HCT116 (cell line): ENCODE data around the gene CT47C1. TPM values are rescaled to one million over a fixed set of nuclear protein-coding genes. Genes with fewer than 3 reads are reported as not detected.

Experiments used
- ATAC-seq: fragments of 200-7000 bp; cut with Tn5 transposase; 2 replicates; pipeline ENCODE4 v1.9.1; 2020; ENCODE audit warnings: mild to moderate bottlenecking, moderate library complexity
- BruUV-seq: library from RNA; stranded (reverse); fragments of 400-500 nt; replicated peaks from 2 replicates; lab custom pipeline; 2021; lab: Mats Ljungman, UMichigan
- CTCF ChIA-PET: fragments of 300-600 bp; sonication (Branson Sonifier 250); formaldehyde crosslinking; loops from one replicate; lab custom pipeline; 2021; ENCODE audit warnings: antibody characterized with exemption; lab: Charles Lee
- POLR2A ChIA-PET: fragments of 300-600, 350-600 bp; sonication (Branson Sonifier 250); formaldehyde crosslinking; loops from one replicate; lab custom pipeline; 2021; ENCODE audit warnings: antibody characterized with exemption; lab: Charles Lee
- RAD21 ChIA-PET, 2 experiments: fragments of 300-600 bp; sonication (Branson Sonifier 250); formaldehyde crosslinking; loops; one replicate each; lab custom pipeline; 2023; ENCODE audit warnings: low total read pairs in 2 of 2; ENCODE audit not compliant: uncharacterized antibody in 2 of 2, unreplicated experiment in 2 of 2, low non-redundant PET in 1 of 2; lab: Charles Lee
- DNase-seq: peaks from one replicate; pipeline ENCODE4 v3.0.0-alpha.2; 2010; ENCODE audit warnings: low read depth, low spot score
- H2AFZ ChIP-seq: fragments of 200-600 bp; shearing (Covaris generic), sonication (generic); 2 replicates; pipeline ENCODE4 v1.6.1; 2017; ENCODE audit warnings: low read depth, mixed run types, mixed read lengths, antibody characterized with exemption, low read length; ENCODE audit not compliant: poor library complexity, severe bottlenecking
- H3K27ac ChIP-seq: 2 replicates; pipeline ENCODE4 v1.5.1; 2012; ENCODE audit warnings: low read depth, low read length
- H3K27me3 ChIP-seq: fragments of 200-600 bp; sonication (generic); 2 replicates; pipeline ENCODE4 v1.6.1; 2016; ENCODE audit warnings: mixed run types, low read length, mixed read lengths; ENCODE audit not compliant: insufficient read depth
- H3K36me3 ChIP-seq, 2 experiments: fragments of 200-500 bp in 1 of 2; fragments of 200-600 bp in 1 of 2; sonication (Bioruptor generic) in 1 of 2; sonication (generic) in 1 of 2; 2 replicates each; pipeline versions ENCODE4 v1.5.1 to v1.6.1; 2014 to 2016; ENCODE audit warnings: low read length in 2 of 2, inconsistent platforms in 1 of 2, mixed read lengths in 1 of 2, mixed run types in 1 of 2; ENCODE audit not compliant: insufficient read depth in 2 of 2, control insufficient read depth in 1 of 2
- H3K4me1 ChIP-seq, 2 experiments: fragments of 200-600 bp in 1 of 2; sonication (generic) in 1 of 2; 2 replicates each; pipeline versions ENCODE4 v1.5.1 to v1.6.1; 2012 to 2017; ENCODE audit warnings: low read length in 2 of 2, inconsistent platforms in 1 of 2, mild to moderate bottlenecking in 1 of 2, mixed read lengths in 1 of 2, mixed run types in 1 of 2, moderate library complexity in 1 of 2; ENCODE audit not compliant: insufficient read depth in 2 of 2, control insufficient read depth in 1 of 2
- H3K4me2 ChIP-seq: fragments of 200-600 bp; sonication (generic); 2 replicates; pipeline ENCODE4 v1.6.1; 2017; ENCODE audit warnings: mixed run types, low read length, mixed read lengths
- H3K4me3 ChIP-seq, 2 experiments: fragments of 200-600 bp in 1 of 2; sonication (generic) in 1 of 2; replicated peaks in 1 of 2; 2 replicates each; pipeline ENCODE4 v1.5.1; 2011 to 2016; ENCODE audit warnings: low read length in 2 of 2, control low read depth in 1 of 2, low read depth in 1 of 2, mild to moderate bottlenecking in 1 of 2, mixed read lengths in 1 of 2, mixed run types in 1 of 2
- H3K79me2 ChIP-seq: fragments of 200-600 bp; sonication (generic); 2 replicates; pipeline ENCODE4 v1.6.1; 2017; ENCODE audit warnings: mild to moderate bottlenecking, mixed run types, low read length, moderate library complexity, mixed read lengths; ENCODE audit not compliant: insufficient read depth
- H3K9ac ChIP-seq: fragments of 200-600 bp; sonication (generic); 2 replicates; pipeline ENCODE4 v1.6.1; 2016; ENCODE audit warnings: low read length, mixed read lengths
- H3K9me2 ChIP-seq: fragments of 200-600 bp; sonication (generic), shearing (Covaris generic); 2 replicates; pipeline ENCODE4 v1.6.1; 2017; ENCODE audit warnings: mixed run types, mild to moderate bottlenecking, moderate library complexity; ENCODE audit not compliant: insufficient read depth
- H3K9me3 ChIP-seq, 2 experiments: fragments of 200-500 bp in 1 of 2; fragments of 200-600 bp in 1 of 2; sonication (Bioruptor generic) in 1 of 2; sonication (generic) in 1 of 2; 2 replicates each; pipeline ENCODE4 v1.6.1; 2014 to 2017; ENCODE audit warnings: low read length in 2 of 2, mixed read lengths in 2 of 2, inconsistent platforms in 1 of 2, low read depth in 1 of 2, mild to moderate bottlenecking in 1 of 2, mixed run types in 1 of 2, moderate library complexity in 1 of 2; ENCODE audit not compliant: control insufficient read depth in 1 of 2, insufficient read depth in 1 of 2
- H4K20me1 ChIP-seq: fragments of 200-600 bp; sonication (generic), shearing (Covaris generic); 2 replicates; pipeline ENCODE4 v1.6.1; 2017; ENCODE audit warnings: mixed run types, mild to moderate bottlenecking, moderate library complexity; ENCODE audit not compliant: insufficient read depth
- CBX3 ChIP-seq: IDR thresholded peaks from 2 replicates; pipeline ENCODE4 v1.6.1; 2012; ENCODE audit warnings: low read depth
- CEBPB ChIP-seq: IDR thresholded peaks from 2 replicates; pipeline ENCODE4 v1.6.1; 2012; ENCODE audit warnings: low read depth
- EGR1 ChIP-seq: IDR thresholded peaks from 2 replicates; pipeline ENCODE4 v1.6.1; 2012; ENCODE audit warnings: low read depth
- ELF1 ChIP-seq: IDR thresholded peaks from 2 replicates; pipeline ENCODE4 v1.6.1; 2012; ENCODE audit warnings: low read depth, borderline replicate concordance
- EZH2 ChIP-seq: fragments of 200-600 bp; sonication (generic); IDR thresholded peaks from 2 replicates; pipeline ENCODE4 v1.6.1; 2017; ENCODE audit warnings: antibody characterized with exemption, mixed run types
- EZH2phosphoT487 ChIP-seq: fragments of 200-600 bp; IDR thresholded peaks from 2 replicates; pipeline ENCODE4 v1.6.1; 2018; ENCODE audit warnings: antibody characterized with exemption, borderline replicate concordance
- FOSL1 ChIP-seq: IDR thresholded peaks from 2 replicates; pipeline ENCODE4 v1.6.1; 2012; ENCODE audit warnings: low read depth
- JUND ChIP-seq: IDR thresholded peaks from 2 replicates; pipeline ENCODE4 v1.6.1; 2012
- POLR2AphosphoS5 ChIP-seq: IDR thresholded peaks from 2 replicates; pipeline ENCODE4 v1.6.1; 2011; ENCODE audit warnings: mild to moderate bottlenecking, low read depth, low read length, moderate library complexity
- RAD21 ChIP-seq: IDR thresholded peaks from 2 replicates; pipeline ENCODE4 v1.6.1; 2012; ENCODE audit warnings: low read depth, mild to moderate bottlenecking
- SIN3A ChIP-seq: IDR thresholded peaks from 2 replicates; pipeline ENCODE4 v1.6.1; 2012; ENCODE audit warnings: low read depth
- SP1 ChIP-seq: IDR thresholded peaks from 2 replicates; pipeline ENCODE4 v1.6.1; 2012; ENCODE audit warnings: low read depth
- SRF ChIP-seq: IDR thresholded peaks from 2 replicates; pipeline ENCODE4 v1.6.1; 2012; ENCODE audit warnings: low read depth
- TCF7L2 ChIP-seq: IDR thresholded peaks from 2 replicates; pipeline ENCODE4 v1.7.0; 2011; ENCODE audit warnings: borderline replicate concordance, inconsistent platforms; ENCODE audit not compliant: insufficient read depth, insufficient read length; ENCODE audit errors: extremely low read depth
- YY1 ChIP-seq: IDR thresholded peaks from 2 replicates; pipeline ENCODE4 v1.6.1; 2011; ENCODE audit warnings: low read length, low read depth, moderate library complexity, mild to moderate bottlenecking; ENCODE audit not compliant: insufficient replicate concordance; ENCODE audit errors: extremely low read depth
- ZNF274 ChIP-seq: fragments of 200-500 bp; sonication (Bioruptor generic); IDR thresholded peaks from 2 replicates; pipeline ENCODE4 v1.6.1; 2014; ENCODE audit warnings: mild to moderate bottlenecking, low read depth, low read length, inconsistent platforms
- intact Hi-C: fragments of 100-400 bp; cut with micrococcal nuclease; formaldehyde crosslinking; loops from 2 replicates; pipeline ENCODE4 v1.10.0; 2022
- total RNA-seq: library from RNA; stranded (reverse); gene quantifications from one replicate; pipeline ENCODE4 v1.2.1, GENCODE V29; 2021; ENCODE audit not compliant: unreplicated experiment
- TF ChIP-seq, protein P1 (sequence below): IDR thresholded peaks from 2 replicates; pipeline ENCODE4 v1.6.1; 2011; ENCODE audit warnings: mild to moderate bottlenecking, low read length, moderate library complexity; ENCODE audit not compliant: insufficient replicate concordance; ENCODE audit errors: extremely low read depth
- TF ChIP-seq, protein P2 (sequence below): IDR thresholded peaks from 2 replicates; pipeline ENCODE4 v1.6.1; 2012; ENCODE audit warnings: low read depth
- TF ChIP-seq, protein P3 (sequence below), 3 experiments: fragments of 200-600 bp in 1 of 3; sonication (generic) in 1 of 3; IDR thresholded peaks in 2 of 3; conservative IDR thresholded peaks in 1 of 3; 2 replicates each; pipeline ENCODE4 v1.5.1; 2012 to 2017; ENCODE audit warnings: low read depth in 2 of 3, low read length in 2 of 3, antibody characterized with exemption in 1 of 3, borderline replicate concordance in 1 of 3, control low read depth in 1 of 3, mild to moderate bottlenecking in 1 of 3, mixed read lengths in 1 of 3, mixed run types in 1 of 3, moderate library complexity in 1 of 3; ENCODE audit not compliant: insufficient read depth in 1 of 3
- TF ChIP-seq, protein P4 (sequence below): IDR thresholded peaks from 2 replicates; pipeline ENCODE4 v1.6.1; 2012

CT47C1 gene
- total RNA-seq, 1 experiment from 2014 or later = not detected

DNA sequence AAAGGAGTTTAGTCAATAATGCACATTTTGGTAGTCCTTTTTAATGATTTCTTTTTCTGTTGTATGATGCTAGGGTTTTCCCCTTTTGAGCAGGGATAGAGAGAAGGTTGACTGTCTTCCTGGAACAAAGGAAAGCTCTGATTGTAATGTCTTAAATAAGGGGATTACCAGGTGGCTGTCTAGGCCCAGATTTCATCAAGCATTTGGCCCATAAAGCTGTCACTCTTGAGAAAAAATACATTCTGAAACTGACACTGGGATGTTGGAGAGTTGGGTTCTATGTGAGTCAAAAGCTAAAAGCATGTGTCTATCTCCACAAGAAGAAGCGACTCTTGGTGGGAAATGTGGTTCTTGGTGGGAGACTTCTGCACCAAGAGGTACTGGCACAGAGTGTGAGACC, 28.4 kb downstream of the CT47C1 start:
- DNase-seq (no peak), ATAC-seq (no peak)
- Histone ChIP-seq H3K36me3 (no peaks in the 10 kb centered on the region), H3K4me3 (no peak overlapping the region), H3K9me3 (no peaks in the 10 kb centered on the region), H3K79me2 (no peaks in the 10 kb centered on the region), H4K20me1 (no peaks in the 10 kb centered on the region), H3K27me3 (no peaks in the 10 kb centered on the region), H2AFZ (no peak overlapping the region), H3K9me2 (no peaks in the 10 kb centered on the region), H3K4me1 (no peaks in the 10 kb centered on the region), H3K4me2 (no peak overlapping the region), H3K9ac (no peak overlapping the region), H3K27ac (no peak overlapping the region)
- BruUV-seq = no TSS peak
- RAD21 ChIA-PET = no interaction called here
- POLR2A ChIA-PET = no interaction called here
- TF ChIP-seq SIN3A = no peak
- no peak for TF ChIP-seq RAD21
- TF ChIP-seq, protein P1, sequence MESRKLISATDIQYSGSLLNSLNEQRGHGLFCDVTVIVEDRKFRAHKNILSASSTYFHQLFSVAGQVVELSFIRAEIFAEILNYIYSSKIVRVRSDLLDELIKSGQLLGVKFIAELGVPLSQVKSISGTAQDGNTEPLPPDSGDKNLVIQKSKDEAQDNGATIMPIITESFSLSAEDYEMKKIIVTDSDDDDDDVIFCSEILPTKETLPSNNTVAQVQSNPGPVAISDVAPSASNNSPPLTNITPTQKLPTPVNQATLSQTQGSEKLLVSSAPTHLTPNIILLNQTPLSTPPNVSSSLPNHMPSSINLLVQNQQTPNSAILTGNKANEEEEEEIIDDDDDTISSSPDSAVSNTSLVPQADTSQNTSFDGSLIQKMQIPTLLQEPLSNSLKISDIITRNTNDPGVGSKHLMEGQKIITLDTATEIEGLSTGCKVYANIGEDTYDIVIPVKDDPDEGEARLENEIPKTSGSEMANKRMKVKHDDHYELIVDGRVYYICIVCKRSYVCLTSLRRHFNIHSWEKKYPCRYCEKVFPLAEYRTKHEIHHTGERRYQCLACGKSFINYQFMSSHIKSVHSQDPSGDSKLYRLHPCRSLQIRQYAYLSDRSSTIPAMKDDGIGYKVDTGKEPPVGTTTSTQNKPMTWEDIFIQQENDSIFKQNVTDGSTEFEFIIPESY = no peak
- no peak for TF ChIP-seq POLR2AphosphoS5
- TF ChIP-seq CBX3 = no peak
- no peak for TF ChIP-seq EZH2
- TF ChIP-seq, protein P2, sequence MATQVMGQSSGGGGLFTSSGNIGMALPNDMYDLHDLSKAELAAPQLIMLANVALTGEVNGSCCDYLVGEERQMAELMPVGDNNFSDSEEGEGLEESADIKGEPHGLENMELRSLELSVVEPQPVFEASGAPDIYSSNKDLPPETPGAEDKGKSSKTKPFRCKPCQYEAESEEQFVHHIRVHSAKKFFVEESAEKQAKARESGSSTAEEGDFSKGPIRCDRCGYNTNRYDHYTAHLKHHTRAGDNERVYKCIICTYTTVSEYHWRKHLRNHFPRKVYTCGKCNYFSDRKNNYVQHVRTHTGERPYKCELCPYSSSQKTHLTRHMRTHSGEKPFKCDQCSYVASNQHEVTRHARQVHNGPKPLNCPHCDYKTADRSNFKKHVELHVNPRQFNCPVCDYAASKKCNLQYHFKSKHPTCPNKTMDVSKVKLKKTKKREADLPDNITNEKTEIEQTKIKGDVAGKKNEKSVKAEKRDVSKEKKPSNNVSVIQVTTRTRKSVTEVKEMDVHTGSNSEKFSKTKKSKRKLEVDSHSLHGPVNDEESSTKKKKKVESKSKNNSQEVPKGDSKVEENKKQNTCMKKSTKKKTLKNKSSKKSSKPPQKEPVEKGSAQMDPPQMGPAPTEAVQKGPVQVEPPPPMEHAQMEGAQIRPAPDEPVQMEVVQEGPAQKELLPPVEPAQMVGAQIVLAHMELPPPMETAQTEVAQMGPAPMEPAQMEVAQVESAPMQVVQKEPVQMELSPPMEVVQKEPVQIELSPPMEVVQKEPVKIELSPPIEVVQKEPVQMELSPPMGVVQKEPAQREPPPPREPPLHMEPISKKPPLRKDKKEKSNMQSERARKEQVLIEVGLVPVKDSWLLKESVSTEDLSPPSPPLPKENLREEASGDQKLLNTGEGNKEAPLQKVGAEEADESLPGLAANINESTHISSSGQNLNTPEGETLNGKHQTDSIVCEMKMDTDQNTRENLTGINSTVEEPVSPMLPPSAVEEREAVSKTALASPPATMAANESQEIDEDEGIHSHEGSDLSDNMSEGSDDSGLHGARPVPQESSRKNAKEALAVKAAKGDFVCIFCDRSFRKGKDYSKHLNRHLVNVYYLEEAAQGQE = no peak
- TF ChIP-seq EZH2phosphoT487 = no peak
- no peak for TF ChIP-seq TCF7L2
- TF ChIP-seq ELF1 = no peak
- no peak for TF ChIP-seq EGR1
- no peak for TF ChIP-seq ZNF274
- no peak for TF ChIP-seq CEBPB
- no peak for TF ChIP-seq SRF
- TF ChIP-seq, protein P3, sequence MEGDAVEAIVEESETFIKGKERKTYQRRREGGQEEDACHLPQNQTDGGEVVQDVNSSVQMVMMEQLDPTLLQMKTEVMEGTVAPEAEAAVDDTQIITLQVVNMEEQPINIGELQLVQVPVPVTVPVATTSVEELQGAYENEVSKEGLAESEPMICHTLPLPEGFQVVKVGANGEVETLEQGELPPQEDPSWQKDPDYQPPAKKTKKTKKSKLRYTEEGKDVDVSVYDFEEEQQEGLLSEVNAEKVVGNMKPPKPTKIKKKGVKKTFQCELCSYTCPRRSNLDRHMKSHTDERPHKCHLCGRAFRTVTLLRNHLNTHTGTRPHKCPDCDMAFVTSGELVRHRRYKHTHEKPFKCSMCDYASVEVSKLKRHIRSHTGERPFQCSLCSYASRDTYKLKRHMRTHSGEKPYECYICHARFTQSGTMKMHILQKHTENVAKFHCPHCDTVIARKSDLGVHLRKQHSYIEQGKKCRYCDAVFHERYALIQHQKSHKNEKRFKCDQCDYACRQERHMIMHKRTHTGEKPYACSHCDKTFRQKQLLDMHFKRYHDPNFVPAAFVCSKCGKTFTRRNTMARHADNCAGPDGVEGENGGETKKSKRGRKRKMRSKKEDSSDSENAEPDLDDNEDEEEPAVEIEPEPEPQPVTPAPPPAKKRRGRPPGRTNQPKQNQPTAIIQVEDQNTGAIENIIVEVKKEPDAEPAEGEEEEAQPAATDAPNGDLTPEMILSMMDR (IDR thresholded peaks at IDR 0.05 in 2 of 3, conservative IDR thresholded peaks at IDR 0.05 in 1 of 3; ENCODE audit: borderline replicate concordance in 1 of 3, insufficient read depth in 1 of 3, low read depth in 2 of 3, low read length in 2 of 3) = no peak
- TF ChIP-seq SP1 = no peak
- TF ChIP-seq JUND = no peak
- TF ChIP-seq, protein P4, sequence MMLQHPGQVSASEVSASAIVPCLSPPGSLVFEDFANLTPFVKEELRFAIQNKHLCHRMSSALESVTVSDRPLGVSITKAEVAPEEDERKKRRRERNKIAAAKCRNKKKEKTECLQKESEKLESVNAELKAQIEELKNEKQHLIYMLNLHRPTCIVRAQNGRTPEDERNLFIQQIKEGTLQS = no peak
- no peak for TF ChIP-seq YY1
- no peak for TF ChIP-seq FOSL1
- intact Hi-C loops = no loop called here
- CTCF ChIA-PET = interaction anchor here (1.2 kb wide), 1 partner anchor 18 kb away, joined by 3 read pairs; no protein-coding TSS in a partner anchor
